ENCODE results near the gene ZFAND2A. TPM values are rescaled to one million over a fixed set of nuclear protein-coding genes. Genes with fewer than 3 reads are reported as not detected.
A peak's percentile ranks its signal among the peaks of the same experiment; 100 is the strongest.

Gene ZFAND2A
- total and polyA plus RNA-seq, 2 of the 8 experiments (the other 6 are each of a cell fraction or from before 2014, with no cell fraction given) = 16.6 to 20.3 TPM

DNA sequence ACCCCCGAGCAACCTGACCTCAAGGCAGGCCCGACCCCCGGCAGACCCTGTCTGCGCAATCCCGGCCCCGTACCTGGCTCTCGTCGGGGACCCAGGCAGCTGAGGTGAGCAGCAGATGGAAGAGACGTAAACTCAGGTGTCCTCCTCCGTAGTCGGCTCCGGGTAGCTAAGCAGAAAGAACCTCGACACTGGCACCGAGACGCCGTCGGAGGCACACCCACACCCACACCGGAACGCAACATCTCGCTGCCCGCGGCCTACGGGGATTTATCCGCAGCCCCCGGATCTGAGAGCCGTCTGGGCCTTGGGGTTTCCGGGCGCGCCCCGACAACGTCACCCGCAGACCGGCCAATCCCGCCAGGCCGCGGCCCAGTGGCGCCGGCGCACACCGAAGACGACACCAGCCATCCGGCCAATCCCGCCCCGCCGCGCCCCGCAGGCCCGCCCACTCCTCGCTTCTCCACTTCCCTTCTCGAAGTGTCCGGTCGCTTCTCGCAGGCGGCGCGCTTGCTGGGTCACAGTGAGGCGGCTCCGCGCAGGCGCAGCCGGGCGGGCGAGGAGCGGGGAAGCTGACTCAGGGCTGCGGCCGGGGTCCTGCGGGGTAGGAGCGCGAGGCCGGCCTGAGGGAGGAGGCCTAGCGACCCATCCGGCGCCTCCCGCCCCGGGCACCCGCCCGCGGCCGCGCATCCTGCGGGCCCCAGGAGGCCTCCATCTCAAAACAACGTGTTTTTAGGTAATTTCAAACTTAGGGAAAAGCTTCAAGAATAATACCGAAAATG lies at the start of gene ZFAND2A (continued):
- TF ChIP-seq, protein P1, sequence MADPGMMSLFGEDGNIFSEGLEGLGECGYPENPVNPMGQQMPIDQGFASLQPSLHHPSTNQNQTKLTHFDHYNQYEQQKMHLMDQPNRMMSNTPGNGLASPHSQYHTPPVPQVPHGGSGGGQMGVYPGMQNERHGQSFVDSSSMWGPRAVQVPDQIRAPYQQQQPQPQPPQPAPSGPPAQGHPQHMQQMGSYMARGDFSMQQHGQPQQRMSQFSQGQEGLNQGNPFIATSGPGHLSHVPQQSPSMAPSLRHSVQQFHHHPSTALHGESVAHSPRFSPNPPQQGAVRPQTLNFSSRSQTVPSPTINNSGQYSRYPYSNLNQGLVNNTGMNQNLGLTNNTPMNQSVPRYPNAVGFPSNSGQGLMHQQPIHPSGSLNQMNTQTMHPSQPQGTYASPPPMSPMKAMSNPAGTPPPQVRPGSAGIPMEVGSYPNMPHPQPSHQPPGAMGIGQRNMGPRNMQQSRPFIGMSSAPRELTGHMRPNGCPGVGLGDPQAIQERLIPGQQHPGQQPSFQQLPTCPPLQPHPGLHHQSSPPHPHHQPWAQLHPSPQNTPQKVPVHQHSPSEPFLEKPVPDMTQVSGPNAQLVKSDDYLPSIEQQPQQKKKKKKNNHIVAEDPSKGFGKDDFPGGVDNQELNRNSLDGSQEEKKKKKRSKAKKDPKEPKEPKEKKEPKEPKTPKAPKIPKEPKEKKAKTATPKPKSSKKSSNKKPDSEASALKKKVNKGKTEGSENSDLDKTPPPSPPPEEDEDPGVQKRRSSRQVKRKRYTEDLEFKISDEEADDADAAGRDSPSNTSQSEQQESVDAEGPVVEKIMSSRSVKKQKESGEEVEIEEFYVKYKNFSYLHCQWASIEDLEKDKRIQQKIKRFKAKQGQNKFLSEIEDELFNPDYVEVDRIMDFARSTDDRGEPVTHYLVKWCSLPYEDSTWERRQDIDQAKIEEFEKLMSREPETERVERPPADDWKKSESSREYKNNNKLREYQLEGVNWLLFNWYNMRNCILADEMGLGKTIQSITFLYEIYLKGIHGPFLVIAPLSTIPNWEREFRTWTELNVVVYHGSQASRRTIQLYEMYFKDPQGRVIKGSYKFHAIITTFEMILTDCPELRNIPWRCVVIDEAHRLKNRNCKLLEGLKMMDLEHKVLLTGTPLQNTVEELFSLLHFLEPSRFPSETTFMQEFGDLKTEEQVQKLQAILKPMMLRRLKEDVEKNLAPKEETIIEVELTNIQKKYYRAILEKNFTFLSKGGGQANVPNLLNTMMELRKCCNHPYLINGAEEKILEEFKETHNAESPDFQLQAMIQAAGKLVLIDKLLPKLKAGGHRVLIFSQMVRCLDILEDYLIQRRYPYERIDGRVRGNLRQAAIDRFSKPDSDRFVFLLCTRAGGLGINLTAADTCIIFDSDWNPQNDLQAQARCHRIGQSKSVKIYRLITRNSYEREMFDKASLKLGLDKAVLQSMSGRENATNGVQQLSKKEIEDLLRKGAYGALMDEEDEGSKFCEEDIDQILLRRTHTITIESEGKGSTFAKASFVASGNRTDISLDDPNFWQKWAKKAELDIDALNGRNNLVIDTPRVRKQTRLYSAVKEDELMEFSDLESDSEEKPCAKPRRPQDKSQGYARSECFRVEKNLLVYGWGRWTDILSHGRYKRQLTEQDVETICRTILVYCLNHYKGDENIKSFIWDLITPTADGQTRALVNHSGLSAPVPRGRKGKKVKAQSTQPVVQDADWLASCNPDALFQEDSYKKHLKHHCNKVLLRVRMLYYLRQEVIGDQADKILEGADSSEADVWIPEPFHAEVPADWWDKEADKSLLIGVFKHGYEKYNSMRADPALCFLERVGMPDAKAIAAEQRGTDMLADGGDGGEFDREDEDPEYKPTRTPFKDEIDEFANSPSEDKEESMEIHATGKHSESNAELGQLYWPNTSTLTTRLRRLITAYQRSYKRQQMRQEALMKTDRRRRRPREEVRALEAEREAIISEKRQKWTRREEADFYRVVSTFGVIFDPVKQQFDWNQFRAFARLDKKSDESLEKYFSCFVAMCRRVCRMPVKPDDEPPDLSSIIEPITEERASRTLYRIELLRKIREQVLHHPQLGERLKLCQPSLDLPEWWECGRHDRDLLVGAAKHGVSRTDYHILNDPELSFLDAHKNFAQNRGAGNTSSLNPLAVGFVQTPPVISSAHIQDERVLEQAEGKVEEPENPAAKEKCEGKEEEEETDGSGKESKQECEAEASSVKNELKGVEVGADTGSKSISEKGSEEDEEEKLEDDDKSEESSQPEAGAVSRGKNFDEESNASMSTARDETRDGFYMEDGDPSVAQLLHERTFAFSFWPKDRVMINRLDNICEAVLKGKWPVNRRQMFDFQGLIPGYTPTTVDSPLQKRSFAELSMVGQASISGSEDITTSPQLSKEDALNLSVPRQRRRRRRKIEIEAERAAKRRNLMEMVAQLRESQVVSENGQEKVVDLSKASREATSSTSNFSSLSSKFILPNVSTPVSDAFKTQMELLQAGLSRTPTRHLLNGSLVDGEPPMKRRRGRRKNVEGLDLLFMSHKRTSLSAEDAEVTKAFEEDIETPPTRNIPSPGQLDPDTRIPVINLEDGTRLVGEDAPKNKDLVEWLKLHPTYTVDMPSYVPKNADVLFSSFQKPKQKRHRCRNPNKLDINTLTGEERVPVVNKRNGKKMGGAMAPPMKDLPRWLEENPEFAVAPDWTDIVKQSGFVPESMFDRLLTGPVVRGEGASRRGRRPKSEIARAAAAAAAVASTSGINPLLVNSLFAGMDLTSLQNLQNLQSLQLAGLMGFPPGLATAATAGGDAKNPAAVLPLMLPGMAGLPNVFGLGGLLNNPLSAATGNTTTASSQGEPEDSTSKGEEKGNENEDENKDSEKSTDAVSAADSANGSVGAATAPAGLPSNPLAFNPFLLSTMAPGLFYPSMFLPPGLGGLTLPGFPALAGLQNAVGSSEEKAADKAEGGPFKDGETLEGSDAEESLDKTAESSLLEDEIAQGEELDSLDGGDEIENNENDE (IDR thresholded peaks at IDR 0.05; ENCODE audit: insufficient replicate concordance, low read length) = no peak
- TF ChIP-seq JUND (IDR thresholded peaks at IDR 0.05; ENCODE audit: low read length) = no peak; the same call in 1 of the 2 replicates
- no peak for TF ChIP-seq EZH2 (IDR thresholded peaks at IDR 0.05; ENCODE audit: low read depth, low read length, severe bottlenecking)
- TF ChIP-seq CHD1 (IDR thresholded peaks at IDR 0.05; ENCODE audit: low read depth, low read length) = no peak
- TF ChIP-seq, protein P2, sequence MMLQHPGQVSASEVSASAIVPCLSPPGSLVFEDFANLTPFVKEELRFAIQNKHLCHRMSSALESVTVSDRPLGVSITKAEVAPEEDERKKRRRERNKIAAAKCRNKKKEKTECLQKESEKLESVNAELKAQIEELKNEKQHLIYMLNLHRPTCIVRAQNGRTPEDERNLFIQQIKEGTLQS (IDR thresholded peaks at IDR 0.05; ENCODE audit: insufficient read depth, low read depth, low read length) = peak; percentile 92
- TF ChIP-seq SIN3A (conservative IDR thresholded peaks at IDR 0.05 in 1 of 2, IDR thresholded peaks at IDR 0.05 in 1 of 2; ENCODE audit: low read depth in 1 of 2, low read length in 2 of 2) = peak; percentile 9 to 91; a peak in 2 of 4 replicates
